DLD1 (cell line): Measurements from ENCODE around the gene HERC3.

Experiments
- in situ Hi-C: cut with HindIII; loops from 2 replicates; pipeline ENCODE4 v1.10.0; 2017; ENCODE audit warnings: low sequenced_read_pairs

The HERC3 gene

GRCh38 chr4:88744609-88745008 is 152.3 kb downstream of the HERC3 start:
- in situ Hi-C loops: no loop called here

DNA sequence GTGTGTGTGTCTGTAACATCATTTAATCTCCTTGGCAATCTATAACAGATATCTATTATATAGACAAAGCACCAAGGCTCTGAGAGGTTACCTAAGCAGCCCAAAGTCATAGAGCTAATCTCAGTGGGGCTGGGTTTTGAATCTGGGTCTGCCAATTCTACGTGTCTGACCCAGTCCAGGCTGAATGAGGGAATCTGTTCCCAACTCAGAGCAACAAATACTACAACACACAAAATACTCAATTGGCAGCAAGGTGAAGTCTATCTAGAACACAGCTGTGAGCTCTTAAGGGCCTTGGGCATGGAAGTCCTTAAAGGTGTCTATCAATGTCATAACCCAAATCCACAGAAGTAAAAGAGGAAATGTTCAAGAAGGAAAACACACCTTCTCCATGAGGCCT is 152.9 kb downstream of the HERC3 start:
- in situ Hi-C loops: no loop called here

GRCh38 chr4:88745581-88746163 is 153.4 kb downstream of the HERC3 start:
- in situ Hi-C loops: no loop called here

DNA sequence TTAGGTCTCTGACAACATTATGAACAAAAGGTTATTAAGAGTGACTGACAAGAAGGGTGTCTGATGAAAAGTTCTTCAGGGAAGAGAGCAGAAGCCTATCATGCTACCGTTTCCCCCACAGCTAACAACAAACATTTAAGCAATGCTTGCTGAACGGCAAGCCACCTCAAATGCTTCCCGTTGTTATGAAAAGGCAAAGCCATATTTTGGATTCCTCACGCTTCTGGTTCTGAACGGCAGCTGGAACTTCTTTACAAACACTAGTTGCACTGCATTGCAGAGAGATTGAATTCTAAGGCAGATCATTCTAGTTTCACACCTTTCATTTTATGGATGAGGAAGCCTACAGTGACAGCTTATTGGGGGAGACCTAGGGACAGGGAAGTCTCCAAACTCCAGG is 153.9 kb downstream of the HERC3 start:
- in situ Hi-C loops: no loop called here

- in situ Hi-C loops: no loop called here
Measured at GRCh38 chr4:88747351-88747750, 155.1 kb downstream of the HERC3 start.

DNA sequence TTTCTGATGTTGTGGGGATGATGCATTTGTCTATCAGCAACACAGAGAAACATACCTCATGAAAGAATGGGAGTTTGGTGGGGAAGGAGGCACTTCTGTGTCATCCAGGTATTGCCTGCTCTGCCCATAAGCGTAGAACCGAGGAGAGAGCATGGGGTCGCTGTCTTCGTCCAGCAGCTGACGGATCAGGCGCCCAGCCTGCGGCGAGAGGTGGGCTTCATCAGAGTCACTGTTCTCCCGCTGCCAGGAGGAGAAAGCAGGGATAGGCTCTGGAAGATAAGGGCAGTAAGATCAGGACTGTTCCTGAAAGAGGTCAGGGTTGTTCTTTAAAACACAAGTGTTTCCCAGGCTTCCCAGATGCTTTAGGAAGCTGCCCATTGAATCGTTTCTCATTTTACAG is 158.1 kb downstream of the HERC3 start:
- in situ Hi-C loops: no loop called here

- in situ Hi-C loops: no loop called here
Measured at GRCh38 chr4:88751258-88752075, 159.2 kb downstream of the HERC3 start.

GRCh38 chr4:88752076-88752463 is 159.8 kb downstream of the HERC3 start:
- in situ Hi-C loops: no loop called here

DNA sequence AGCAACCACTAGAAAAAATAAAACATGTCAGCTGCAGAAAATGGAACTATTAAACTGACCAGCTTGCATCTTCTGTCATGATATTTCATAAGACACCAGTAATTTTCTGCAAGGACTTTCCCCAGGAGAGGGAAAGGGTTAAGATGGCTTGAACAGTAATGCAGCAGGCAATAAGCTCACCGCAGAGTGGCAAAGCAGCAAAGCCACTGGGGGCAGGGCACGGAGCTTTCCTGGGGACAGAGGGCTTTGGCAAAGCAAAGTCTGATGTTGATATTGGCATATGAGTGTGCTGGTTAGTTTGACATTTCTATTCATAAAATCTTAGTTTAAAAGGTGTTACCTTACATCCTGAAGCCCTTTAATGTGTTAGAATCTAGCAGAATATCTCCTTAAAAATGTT is 160.5 kb downstream of the HERC3 start:
- in situ Hi-C loops: no loop called here

- in situ Hi-C loops: no loop called here
Measured at GRCh38 chr4:88753658-88754571, 161.6 kb downstream of the HERC3 start.

DNA sequence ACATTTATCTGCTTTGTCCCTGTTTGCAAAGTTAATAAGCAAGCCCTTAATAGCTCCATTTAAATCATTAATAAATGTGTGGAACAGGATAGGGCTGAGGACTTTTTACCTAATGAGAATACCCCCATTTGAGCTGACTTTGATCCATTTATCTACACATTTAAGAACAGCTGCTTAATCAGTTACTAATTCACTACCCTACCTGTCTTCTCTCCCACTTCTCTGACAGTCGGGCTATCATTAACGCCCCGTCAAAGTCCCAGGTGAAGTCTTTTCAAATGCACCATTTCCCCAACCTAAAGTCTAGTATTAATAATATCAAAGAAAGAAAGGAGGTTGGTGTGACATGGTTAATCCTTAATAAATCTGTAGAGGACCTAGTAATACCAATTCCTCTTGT is 162.5 kb downstream of the HERC3 start:
- in situ Hi-C loops: no loop called here

GRCh38 chr4:88755454-88755853 is 163.2 kb downstream of the HERC3 start:
- in situ Hi-C loops: no loop called here

GRCh38 chr4:88756149-88756548 is 163.9 kb downstream of the HERC3 start:
- in situ Hi-C loops: no loop called here

DNA sequence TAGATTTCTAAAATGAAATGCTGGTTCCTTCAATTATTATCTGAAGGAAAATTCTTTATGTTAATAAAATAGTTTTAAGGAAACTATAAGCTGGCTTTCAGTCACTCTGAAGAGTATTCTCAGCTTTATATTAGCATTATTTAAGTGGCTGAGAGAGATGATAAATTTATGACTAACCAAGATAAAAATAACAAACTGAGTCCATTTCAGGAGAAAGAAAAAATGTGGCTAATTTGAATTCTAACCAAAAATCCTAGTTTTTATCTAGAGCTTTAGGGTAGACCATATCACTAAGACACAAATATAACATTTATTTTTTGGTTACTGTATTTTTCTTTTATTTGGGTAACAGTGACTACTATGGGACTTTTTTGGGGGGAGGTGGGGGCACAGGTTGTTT is 164.8 kb downstream of the HERC3 start:
- in situ Hi-C loops: no loop called here

DNA sequence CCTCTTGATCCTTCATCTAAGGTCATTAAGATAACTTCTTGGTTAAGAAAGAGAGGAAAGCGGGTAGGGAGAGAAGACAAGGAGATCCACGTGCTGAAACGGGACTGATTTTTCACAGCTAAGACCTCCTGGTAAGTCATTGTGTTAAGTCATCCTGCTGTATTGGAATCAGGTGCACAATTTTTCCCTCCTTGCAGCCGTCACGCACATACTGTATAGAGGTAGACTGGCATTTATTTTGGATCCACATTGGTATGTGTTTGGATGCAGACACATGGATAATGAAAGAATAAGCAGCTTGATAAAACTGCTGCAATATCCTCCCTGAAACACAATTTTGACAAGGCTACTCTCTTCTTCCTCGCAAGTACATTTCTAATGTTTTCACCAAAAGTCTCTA is 165.5 kb downstream of the HERC3 start:
- in situ Hi-C loops: no loop called here
